Measurements from ENCODE around the gene MRPS34.

GRCh38 chr16:1810106-1810505, 37.2 kb upstream of the MRPS34 start:
- TF ChIP-seq CTCF (IDR thresholded peaks at IDR 0.05) (no peak), POLR2AphosphoS5 (IDR thresholded peaks at IDR 0.05) (no peak), POLR2A (IDR thresholded peaks at IDR 0.05; ENCODE audit: low read depth) (no peak)
